DND-41 (cell line): ENCODE data around the gene ACSS1.

ENCODE experiments used
- EZH2 ChIP-seq: IDR thresholded peaks from 3 replicates; pipeline ENCODE4 v1.6.1; 2012; ENCODE audit warnings: borderline replicate concordance, low read depth, mild to moderate bottlenecking, moderate library complexity, low read length, inconsistent platforms; ENCODE audit not compliant: severe bottlenecking
- TF ChIP-seq, protein P1 (sequence below): IDR thresholded peaks from 2 replicates; pipeline ENCODE4 v1.5.1; 2012; ENCODE audit warnings: borderline replicate concordance, low read length, moderate library complexity, mild to moderate bottlenecking; ENCODE audit not compliant: poor library complexity, severe bottlenecking; ENCODE audit errors: extremely low read depth

DNA sequence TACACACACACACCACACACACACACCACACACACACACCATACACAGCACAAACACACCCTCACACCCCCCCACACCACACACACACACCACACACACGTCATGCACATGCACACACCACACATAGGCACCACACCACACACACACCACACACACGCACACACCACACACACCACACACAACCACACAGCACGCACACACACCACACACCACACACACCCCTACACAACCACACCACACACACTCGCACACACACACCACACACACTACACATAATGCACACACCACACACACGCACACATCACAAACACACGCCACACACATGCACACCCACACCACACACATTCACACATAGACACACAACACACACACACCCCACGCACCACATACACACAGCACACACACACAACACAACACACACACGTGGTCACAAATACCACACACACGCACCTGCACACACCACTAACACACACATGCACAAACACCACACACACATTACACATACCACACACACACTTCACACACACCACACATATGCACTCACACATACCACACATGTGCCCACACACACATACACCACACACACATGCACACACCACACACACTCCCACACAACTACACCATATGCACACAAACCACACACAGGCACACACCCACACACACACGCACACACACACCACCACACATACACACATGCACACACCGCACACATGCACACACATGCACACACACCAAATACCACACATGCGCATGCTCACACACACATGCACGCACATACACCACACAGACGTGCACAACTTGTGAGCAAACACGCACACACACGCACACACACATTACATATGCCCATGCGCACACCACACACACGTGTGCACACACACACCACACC lies 9.4 kb upstream of the ACSS1 start:
- TF ChIP-seq, protein P1, sequence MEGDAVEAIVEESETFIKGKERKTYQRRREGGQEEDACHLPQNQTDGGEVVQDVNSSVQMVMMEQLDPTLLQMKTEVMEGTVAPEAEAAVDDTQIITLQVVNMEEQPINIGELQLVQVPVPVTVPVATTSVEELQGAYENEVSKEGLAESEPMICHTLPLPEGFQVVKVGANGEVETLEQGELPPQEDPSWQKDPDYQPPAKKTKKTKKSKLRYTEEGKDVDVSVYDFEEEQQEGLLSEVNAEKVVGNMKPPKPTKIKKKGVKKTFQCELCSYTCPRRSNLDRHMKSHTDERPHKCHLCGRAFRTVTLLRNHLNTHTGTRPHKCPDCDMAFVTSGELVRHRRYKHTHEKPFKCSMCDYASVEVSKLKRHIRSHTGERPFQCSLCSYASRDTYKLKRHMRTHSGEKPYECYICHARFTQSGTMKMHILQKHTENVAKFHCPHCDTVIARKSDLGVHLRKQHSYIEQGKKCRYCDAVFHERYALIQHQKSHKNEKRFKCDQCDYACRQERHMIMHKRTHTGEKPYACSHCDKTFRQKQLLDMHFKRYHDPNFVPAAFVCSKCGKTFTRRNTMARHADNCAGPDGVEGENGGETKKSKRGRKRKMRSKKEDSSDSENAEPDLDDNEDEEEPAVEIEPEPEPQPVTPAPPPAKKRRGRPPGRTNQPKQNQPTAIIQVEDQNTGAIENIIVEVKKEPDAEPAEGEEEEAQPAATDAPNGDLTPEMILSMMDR, result no peak
- TF ChIP-seq EZH2, result no peak
